ENCODE results near the gene RPGRIP1L. TPM values are rescaled to one million over a fixed set of nuclear protein-coding genes. Genes with fewer than 3 reads are reported as not detected.

Gene RPGRIP1L
- total RNA-seq, 2 donors from 2014 or later = 6.1 to 12.1 TPM

DNA sequence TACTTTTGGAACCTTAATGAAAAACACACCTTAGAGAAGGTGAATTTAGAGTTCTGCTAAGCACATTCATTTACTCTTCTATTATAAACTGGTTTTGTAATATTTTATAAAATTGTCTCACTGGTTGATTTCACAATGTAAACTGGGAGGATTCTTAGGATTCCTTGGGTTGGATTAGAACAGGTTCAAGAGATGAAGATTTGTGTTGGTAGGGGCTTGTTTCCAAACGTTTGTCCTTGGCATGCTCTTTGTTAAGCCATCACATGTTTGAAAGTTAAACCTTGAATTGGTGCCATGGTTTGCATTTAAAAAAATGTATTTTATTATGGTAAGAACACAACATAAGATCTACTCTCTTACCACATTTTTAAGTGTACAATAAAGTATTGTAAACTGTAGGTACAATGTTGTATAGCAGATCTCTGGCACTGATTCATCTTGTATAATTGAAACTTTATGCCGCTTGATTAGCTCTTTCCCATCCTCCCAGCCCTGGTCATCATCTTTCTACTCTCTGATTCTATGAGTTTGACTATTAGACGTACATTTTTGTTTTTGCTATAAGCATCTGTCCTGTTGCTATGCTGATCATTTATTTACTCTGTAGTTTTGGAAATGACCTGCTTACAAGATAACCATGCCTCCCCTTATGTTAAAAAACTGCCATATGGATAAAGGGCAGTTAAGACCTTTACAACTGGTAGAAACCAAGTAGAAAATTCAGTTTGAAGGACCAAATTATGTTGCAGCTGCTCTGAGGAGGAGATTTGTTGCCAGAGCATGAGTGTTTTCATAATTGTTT, 9.9 kb upstream of the RPGRIP1L start:
- TF ChIP-seq POLR2A (IDR thresholded peaks at IDR 0.05) = no peak
- TF ChIP-seq, protein P1, sequence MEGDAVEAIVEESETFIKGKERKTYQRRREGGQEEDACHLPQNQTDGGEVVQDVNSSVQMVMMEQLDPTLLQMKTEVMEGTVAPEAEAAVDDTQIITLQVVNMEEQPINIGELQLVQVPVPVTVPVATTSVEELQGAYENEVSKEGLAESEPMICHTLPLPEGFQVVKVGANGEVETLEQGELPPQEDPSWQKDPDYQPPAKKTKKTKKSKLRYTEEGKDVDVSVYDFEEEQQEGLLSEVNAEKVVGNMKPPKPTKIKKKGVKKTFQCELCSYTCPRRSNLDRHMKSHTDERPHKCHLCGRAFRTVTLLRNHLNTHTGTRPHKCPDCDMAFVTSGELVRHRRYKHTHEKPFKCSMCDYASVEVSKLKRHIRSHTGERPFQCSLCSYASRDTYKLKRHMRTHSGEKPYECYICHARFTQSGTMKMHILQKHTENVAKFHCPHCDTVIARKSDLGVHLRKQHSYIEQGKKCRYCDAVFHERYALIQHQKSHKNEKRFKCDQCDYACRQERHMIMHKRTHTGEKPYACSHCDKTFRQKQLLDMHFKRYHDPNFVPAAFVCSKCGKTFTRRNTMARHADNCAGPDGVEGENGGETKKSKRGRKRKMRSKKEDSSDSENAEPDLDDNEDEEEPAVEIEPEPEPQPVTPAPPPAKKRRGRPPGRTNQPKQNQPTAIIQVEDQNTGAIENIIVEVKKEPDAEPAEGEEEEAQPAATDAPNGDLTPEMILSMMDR (IDR thresholded peaks at IDR 0.05) = no peak
- no peak for TF ChIP-seq POLR2AphosphoS5 (IDR thresholded peaks at IDR 0.05)
- WGBS = 51% methylated on average over 3 of the region's 3 CpGs
- no peak overlapping the region for H3K4me3 ChIP-seq
- no peaks in the 10 kb centered on the region for H3K27me3 ChIP-seq (replicated peaks; ENCODE audit: insufficient read depth)
- no peak for DNase-seq (ENCODE audit: low spot score)
- no peaks in the 10 kb centered on the region for H3K4me1 ChIP-seq (replicated peaks)
- no peak overlapping the region for H3K27ac ChIP-seq
- no peaks in the 10 kb centered on the region for H3K36me3 ChIP-seq
- intact Hi-C loops (cut with DNase I) = no loop called here
- H3K9me3 ChIP-seq = no peaks in the 10 kb centered on the region

DNA sequence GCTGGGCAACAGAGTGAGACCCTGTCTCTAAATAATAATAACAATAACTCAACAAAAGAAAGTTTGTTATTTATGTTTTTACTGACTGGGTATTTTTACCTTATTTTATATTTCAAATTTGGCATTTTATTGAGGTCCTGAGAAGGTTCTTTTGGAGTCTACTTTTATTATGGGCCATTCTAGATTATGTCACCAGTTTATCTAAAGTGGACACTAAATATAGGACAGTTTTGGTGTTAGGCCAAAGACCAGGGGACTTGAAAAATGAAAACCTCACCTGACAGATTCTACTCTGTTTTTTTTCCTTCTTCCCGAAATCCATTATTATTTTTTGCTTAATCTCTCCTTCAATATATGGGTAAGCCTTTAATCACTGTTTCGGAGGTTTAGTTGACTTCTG, 8.4 kb upstream of the RPGRIP1L start:
- Histone ChIP-seq H3K4me1 (replicated peaks) (no peaks in the 10 kb centered on the region), H3K9me3 (no peaks in the 10 kb centered on the region), H3K36me3 (no peaks in the 10 kb centered on the region), H3K27me3 (replicated peaks; ENCODE audit: insufficient read depth) (no peaks in the 10 kb centered on the region), H3K4me3 (no peak overlapping the region), H3K27ac (no peak overlapping the region)
- TF ChIP-seq POLR2AphosphoS5 (IDR thresholded peaks at IDR 0.05) (no peak), POLR2A (IDR thresholded peaks at IDR 0.05) (no peak)
- TF ChIP-seq, protein P1 (IDR thresholded peaks at IDR 0.05) = no peak
- DNase-seq (ENCODE audit: low spot score) = no peak
- intact Hi-C loops (cut with DNase I) = no loop called here
- 92% methylated on average over 2 of the region's 2 CpGs for WGBS

DNA sequence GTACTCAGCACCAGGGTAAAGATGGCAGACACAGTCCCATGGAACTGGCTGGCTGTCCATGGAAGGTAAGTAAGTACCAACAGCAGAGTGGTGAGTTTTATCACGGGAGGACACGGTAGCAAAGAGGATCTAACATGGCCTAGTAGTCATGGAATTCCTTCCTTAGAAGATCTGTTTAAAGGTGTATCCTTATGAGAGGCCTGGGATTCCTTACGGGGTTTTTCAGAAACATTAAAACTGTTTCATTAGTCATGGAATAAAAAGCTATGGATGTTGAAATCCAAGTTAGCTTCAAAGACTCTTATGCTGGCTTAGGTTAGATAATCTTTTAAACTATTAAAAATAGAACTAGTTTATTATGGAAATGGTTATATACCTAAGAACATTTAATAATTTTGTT, 7.7 kb upstream of the RPGRIP1L start:
- H3K27ac ChIP-seq = no peak overlapping the region
- no peaks in the 10 kb centered on the region for H3K9me3 ChIP-seq
- no peak for DNase-seq (ENCODE audit: low spot score)
- WGBS = 93% methylated on average over 3 of the region's 3 CpGs
- no peak overlapping the region for H3K4me3 ChIP-seq
- no peak for TF ChIP-seq POLR2AphosphoS5 (IDR thresholded peaks at IDR 0.05)
- TF ChIP-seq, protein P1 (IDR thresholded peaks at IDR 0.05) = no peak
- TF ChIP-seq POLR2A (IDR thresholded peaks at IDR 0.05) = no peak
- no peaks in the 10 kb centered on the region for H3K4me1 ChIP-seq (replicated peaks)
- H3K36me3 ChIP-seq = no peaks in the 10 kb centered on the region
- intact Hi-C loops (cut with DNase I) = no loop called here
- no peaks in the 10 kb centered on the region for H3K27me3 ChIP-seq (replicated peaks; ENCODE audit: insufficient read depth)

DNA sequence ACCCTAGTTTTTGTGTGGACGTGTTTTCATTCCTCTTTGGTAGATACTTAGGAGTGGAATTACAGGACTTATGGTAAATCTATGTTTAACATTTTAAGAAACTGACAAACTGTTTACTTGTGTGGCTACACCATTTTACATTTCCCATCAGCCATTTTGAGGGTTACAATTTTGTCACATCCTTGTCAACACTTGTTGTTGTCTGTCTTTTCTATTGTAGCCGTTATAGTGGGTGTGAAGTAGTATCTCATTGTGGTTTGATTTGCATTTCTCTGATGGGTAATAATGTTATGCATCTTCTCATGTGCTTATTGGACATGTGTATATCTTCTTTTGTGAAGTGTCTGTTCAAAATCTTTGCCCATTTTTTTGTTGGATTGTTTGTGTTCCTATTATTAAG, 4.8 kb upstream of the RPGRIP1L start:
- Histone ChIP-seq H3K4me1 (replicated peaks) (peaks cover 3% of the 10 kb centered on the region), H3K9me3 (no peaks in the 10 kb centered on the region), H3K27me3 (replicated peaks; ENCODE audit: insufficient read depth) (no peaks in the 10 kb centered on the region), H3K36me3 (no peaks in the 10 kb centered on the region), H3K27ac (no peak overlapping the region), H3K4me3 (no peak overlapping the region)
- no peak for TF ChIP-seq POLR2AphosphoS5 (IDR thresholded peaks at IDR 0.05)
- TF ChIP-seq, protein P1 (IDR thresholded peaks at IDR 0.05) = no peak
- TF ChIP-seq POLR2A (IDR thresholded peaks at IDR 0.05) = no peak
- 92% methylated on average over 2 of the region's 2 CpGs for WGBS
- intact Hi-C loops (cut with DNase I) = no loop called here
- DNase-seq (ENCODE audit: low spot score) = no peak

DNA sequence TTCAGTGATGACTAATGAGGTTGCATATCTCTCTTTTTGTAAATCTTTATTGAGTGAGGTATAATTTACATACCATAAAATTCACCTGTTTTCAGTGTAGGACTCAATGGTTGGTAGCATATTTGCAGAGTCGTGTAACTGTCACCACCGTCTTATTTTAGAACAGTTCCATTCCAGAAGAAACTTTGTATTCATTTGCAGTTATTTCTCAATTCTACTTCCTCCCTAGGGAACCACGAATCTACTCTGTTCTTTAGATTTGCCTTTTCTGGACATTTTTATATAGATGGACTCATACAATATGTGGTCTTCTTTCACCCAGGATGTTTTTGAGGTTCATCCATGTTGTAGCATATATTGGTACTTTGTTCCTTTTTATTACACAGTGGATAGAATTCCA, 4.0 kb upstream of the RPGRIP1L start:
- Histone ChIP-seq H3K4me3 (no peak overlapping the region), H3K36me3 (no peaks in the 10 kb centered on the region), H3K9me3 (no peaks in the 10 kb centered on the region), H3K4me1 (replicated peaks) (peaks cover 3% of the 10 kb centered on the region), H3K27me3 (replicated peaks; ENCODE audit: insufficient read depth) (no peaks in the 10 kb centered on the region), H3K27ac (no peak overlapping the region)
- TF ChIP-seq POLR2AphosphoS5 (IDR thresholded peaks at IDR 0.05) (no peak), POLR2A (IDR thresholded peaks at IDR 0.05) (no peak)
- TF ChIP-seq, protein P1 (IDR thresholded peaks at IDR 0.05) = no peak
- 82% methylated on average over 3 of the region's 3 CpGs for WGBS
- intact Hi-C loops (cut with DNase I) = no loop called here
- no peak for DNase-seq (ENCODE audit: low spot score)

Data from prostate gland (tissue), 2 donors.